Brain microvascular endothelial cell (primary cell): ENCODE data around the gene LRG1.

Experiments
- DNase-seq: peaks from one replicate; pipeline ENCODE4 v3.0.0-alpha.2; 2020
- H3K27ac ChIP-seq: fragments of 250-450 bp; sonication (Bioruptor Pico); 2 replicates; pipeline ENCODE4 v1.5.1; 2020; ENCODE audit warnings: mild to moderate bottlenecking, moderate library complexity
- H3K27me3 ChIP-seq: fragments of 250-450 bp; sonication (Bioruptor Pico); replicated peaks from 2 replicates; pipeline ENCODE4 v1.5.1; 2020; ENCODE audit warnings: mild to moderate bottlenecking
- H3K36me3 ChIP-seq: fragments of 250-450 bp; sonication (Bioruptor Pico); replicated peaks from 2 replicates; pipeline ENCODE4 v1.5.1; 2020; ENCODE audit warnings: mild to moderate bottlenecking
- H3K4me3 ChIP-seq: 2 replicates; pipeline ENCODE4 v1.5.1; 2011; ENCODE audit warnings: low read depth, mild to moderate bottlenecking, control low read depth, low read length, moderate library complexity
- in situ Hi-C: cut with HindIII; loops from 2 replicates; pipeline ENCODE4 v1.10.0; 2017; ENCODE audit warnings: low sequenced_read_pairs, low pct_ligation_motif_present
- TF ChIP-seq, protein P1 (sequence below): IDR thresholded peaks from 2 replicates; pipeline ENCODE4 v1.5.1; 2011; ENCODE audit warnings: low read depth, mild to moderate bottlenecking, moderate library complexity, low read length, control low read depth, inconsistent platforms; ENCODE audit errors: missing control alignments

LRG1 gene

DNA sequence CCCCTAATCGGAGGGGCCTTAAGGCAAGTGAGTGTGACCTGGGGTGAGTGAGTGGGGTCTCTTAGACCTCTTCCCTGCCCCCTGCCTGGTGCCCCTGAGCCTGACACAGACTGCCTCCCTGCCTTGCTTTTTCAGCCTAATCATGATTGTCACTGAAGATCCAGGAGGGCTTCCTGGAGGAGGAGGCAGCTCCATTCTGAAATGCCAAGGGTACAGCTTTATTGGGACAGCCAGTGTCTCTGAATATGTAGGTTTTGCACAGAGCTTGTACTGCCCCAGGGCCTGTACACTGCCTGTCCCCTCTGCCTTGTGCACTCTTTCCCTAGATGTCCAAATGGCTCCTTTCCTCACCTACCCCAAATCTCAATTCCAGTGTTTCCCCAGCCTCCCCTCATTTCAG is 45.7 kb upstream of the LRG1 start:
- Histone ChIP-seq H3K4me3 (no peak overlapping the region), H3K27me3 (peaks cover 18% of the 10 kb centered on the region), H3K27ac (no peak overlapping the region), H3K36me3 (no peaks in the 10 kb centered on the region)
- TF ChIP-seq, protein P1, sequence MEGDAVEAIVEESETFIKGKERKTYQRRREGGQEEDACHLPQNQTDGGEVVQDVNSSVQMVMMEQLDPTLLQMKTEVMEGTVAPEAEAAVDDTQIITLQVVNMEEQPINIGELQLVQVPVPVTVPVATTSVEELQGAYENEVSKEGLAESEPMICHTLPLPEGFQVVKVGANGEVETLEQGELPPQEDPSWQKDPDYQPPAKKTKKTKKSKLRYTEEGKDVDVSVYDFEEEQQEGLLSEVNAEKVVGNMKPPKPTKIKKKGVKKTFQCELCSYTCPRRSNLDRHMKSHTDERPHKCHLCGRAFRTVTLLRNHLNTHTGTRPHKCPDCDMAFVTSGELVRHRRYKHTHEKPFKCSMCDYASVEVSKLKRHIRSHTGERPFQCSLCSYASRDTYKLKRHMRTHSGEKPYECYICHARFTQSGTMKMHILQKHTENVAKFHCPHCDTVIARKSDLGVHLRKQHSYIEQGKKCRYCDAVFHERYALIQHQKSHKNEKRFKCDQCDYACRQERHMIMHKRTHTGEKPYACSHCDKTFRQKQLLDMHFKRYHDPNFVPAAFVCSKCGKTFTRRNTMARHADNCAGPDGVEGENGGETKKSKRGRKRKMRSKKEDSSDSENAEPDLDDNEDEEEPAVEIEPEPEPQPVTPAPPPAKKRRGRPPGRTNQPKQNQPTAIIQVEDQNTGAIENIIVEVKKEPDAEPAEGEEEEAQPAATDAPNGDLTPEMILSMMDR, result no peak
- no peak for DNase-seq
- in situ Hi-C loops, result no loop called here

GRCh38 chr19:4584670-4585460 is 45.0 kb upstream of the LRG1 start:
- peak overlapping the region; percentile 32 for H3K4me3 ChIP-seq
- no peak for DNase-seq
- peaks cover 25% of the 10 kb centered on the region for H3K27me3 ChIP-seq
- no peaks in the 10 kb centered on the region for H3K36me3 ChIP-seq
- in situ Hi-C loops, result no loop called here
- TF ChIP-seq, protein P1, result no peak
- H3K27ac ChIP-seq, result no peak overlapping the region

DNA sequence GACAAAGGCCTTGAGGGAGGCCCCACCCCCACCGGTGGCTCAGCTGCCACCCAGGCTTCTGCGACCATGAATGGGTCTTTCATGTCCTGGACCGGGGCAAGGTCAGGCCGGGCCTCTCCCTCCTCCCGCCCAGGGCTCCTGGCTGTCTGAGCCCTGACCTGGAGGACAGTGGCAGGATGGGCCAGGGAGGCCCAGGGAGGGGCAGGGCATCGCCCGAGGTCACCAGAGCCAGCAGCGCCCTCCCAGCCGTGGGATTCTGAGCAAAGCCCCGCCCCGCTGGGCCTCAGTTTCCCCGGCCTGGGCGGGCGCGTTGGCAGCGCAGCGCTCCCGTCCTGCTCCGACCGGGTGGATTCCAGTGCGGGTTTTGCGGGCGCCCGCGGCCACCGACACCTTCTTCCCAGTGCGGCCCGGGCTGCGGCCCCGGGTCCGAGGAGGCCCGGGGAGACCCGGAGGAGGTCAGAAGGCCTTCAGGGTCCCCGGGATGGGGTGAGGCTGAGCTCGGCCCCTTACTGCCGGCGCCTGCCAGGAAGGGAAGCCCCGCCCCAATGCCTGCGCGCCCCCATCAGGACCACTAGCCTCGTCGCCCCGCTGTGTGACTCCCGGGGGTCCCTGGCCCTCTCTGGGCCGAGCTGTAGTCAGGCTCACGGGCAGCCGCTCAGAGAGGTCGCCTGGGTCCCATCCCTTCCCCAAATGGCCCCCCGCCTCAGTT is 44.3 kb upstream of the LRG1 start:
- Histone ChIP-seq H3K27ac (no peak overlapping the region), H3K36me3 (no peaks in the 10 kb centered on the region), H3K27me3 (peaks cover 32% of the 10 kb centered on the region), H3K4me3 (peak overlapping the region; percentile 32)
- DNase-seq, result no peak
- in situ Hi-C loops, result no loop called here
- TF ChIP-seq, protein P1, result no peak

- peaks cover 36% of the 10 kb centered on the region for H3K27me3 ChIP-seq
- no peaks in the 10 kb centered on the region for H3K36me3 ChIP-seq
- no peak overlapping the region for H3K27ac ChIP-seq
- H3K4me3 ChIP-seq, result no peak overlapping the region
- no peak for DNase-seq
- TF ChIP-seq, protein P1, result no peak
- in situ Hi-C loops, result no loop called here
Measured at GRCh38 chr19:4582980-4583842, 43.4 kb upstream of the LRG1 start.

DNA sequence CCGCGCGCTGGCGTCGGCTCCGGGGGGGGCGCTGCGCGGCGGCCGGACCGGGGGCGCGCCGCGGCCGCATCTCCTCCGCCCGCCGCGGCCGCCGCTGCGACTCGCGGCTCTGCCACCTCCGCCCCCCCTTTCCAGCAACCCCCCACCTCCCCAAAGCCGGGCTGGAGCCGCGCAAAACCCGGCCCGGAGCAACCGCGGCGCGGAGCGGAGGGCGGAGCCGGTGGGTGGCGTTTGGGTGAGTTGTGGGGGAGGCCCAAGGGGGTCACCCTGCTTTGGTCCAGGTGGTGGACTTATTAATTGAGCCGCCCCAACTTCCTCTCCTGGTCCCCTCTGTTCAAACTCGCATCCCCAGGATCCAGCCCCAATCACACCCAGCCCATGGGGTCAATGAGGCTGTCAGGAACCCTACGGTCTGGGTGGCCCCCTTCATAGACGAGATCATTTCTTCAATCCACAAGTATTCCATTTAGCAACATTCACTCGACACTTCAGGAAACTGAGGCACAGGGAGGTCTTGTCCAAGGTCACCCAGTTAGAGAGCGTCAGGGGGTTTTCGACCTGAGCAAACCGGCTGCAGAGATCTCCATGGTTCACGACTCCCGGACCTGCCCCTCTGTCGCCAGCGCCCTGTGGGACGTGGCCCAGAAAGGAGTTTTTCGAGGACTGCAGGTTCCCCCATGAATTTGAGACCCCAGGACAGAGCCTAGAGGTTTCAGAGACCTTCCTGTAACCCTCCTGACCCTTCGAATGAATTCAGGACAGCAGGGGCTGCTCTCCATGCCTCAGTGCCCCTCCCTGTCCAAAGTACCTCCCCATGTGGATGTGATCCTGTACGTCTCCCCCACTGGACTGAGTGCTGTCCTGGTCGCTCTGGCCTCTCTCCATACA is 42.1 kb upstream of the LRG1 start:
- H3K27ac ChIP-seq, result no peak overlapping the region
- peaks cover 36% of the 10 kb centered on the region for H3K27me3 ChIP-seq
- no peak for DNase-seq
- in situ Hi-C loops, result no loop called here
- no peaks in the 10 kb centered on the region for H3K36me3 ChIP-seq
- no peak overlapping the region for H3K4me3 ChIP-seq
- TF ChIP-seq, protein P1, result no peak
